ENCODE measurements around the gene SSBP1.
"Not testable (repeated sequence)": the region's sequence is repeated elsewhere in the genome, so short reads cannot be mapped to it uniquely, and the experiment has no call there.

Gene SSBP1, protein sequence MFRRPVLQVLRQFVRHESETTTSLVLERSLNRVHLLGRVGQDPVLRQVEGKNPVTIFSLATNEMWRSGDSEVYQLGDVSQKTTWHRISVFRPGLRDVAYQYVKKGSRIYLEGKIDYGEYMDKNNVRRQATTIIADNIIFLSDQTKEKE

DNA sequence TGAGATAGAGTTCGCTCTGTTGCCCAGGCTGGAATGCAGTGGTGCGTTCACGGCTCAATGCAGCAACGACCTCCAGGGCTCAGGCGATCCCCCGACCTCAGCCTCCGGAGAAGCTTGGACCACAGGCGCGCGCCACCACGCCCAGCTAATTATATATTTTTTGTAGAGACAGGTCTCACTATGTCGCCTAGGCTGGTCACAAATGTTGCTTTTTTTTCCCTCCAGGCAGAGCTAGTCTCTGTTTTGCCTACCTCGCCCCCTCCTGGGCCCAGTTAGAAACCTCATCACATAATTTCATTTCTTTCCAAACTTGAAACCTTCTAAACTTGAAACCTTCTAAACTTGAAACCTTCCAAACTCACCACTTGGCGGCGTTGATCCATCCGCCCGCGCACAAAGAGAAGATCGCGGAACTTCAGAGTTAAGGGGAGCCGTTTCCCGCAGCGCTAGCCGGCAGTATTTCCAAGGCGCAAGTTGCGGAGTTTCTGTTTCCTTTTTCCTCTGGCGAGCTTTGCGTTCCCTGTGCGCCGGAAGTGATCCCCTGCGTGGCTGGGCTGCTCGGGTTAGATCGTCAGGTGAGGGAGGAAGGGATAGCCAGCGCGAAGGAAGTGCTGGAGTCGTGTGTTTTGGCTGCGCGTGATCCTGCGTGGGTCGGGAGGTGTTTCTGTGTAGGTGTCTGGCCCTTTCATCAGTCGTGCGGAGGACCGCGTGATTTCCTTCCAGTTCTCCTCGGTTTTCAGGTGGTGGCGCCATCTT lies at the start of gene SSBP1:
Gene SSBP1 (plus strand): TSS at position 523 of the 756 bp plus-strand sequence. CDS start 809 bp downstream, outside the sequence.
- in situ Hi-C loops (cut with MboI; ENCODE audit: low sequenced_read_pairs) = no loop called here

DNA sequence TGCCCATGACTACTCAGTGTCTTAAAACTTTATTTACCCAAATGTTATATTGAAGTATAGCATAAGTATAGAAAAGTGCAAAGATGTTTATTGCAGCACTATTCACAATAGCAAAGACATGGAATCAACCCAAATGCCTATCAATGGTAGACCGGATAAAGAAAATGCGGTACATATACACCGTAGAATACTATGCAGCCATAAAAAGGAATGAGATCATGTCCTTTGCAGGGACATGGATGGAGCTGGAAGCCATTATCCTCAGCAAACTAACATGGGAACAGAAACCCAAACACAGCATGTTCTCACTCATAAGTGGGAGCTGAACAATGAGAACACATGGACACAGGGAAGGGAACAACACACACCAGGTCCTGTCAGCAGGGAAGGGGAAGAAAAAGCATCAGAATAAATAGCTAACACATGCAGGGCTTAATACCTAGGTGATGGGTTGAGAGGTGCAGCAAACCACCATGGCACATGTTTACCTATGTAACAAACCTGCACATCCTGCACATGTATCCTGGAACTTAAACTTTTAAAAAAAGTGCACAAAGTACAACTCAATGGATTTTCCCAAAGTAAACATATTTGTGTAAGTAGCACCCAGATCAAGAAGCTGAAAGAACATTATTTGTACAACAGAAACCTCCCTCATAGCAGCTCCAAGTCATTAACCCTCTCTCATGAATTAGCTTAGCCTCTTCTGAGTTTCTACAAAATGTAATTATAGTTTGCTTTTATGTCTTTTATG lies 48.9 kb upstream of the SSBP1 start:
- in situ Hi-C loops (cut with MboI; ENCODE audit: low sequenced_read_pairs) = not testable (repeated sequence)

DNA sequence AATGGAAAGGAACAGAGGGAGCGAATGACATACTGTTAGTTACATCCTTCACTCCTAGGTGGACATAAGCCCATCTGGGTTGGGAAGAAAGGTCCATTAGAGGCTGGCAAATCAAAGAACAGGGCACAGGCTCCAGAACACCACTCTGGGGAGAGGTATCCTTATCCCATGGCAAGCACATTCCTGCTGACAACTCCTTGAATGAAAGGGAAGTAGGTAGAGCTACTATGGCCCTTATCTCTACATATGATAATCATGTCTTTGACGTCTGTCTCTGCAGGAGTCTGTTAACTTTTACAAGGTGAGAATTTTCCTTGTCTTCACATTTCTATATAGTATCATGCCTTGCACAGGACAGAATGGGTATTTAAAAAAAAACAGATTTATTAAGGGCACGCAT lies 46.6 kb upstream of the SSBP1 start:
- in situ Hi-C loops (cut with MboI; ENCODE audit: low sequenced_read_pairs) = no loop called here

DNA sequence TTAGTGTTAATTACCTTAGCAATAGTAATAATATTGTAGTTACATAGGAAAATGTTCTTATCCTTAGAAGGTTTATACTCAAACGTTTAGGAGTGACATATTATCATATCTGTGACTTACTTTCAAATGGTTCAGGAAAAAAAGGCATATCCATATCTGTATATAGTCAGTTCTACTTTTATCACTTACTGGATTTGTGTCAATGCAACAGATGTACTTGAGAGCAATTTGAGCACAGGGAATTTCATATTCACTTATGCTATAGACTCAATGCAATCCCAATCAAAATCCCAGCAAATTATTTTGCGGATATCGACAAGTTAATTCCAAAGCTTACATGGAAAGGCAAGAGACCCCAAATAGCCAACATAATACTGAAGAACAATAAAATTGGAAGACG lies 46.2 kb upstream of the SSBP1 start:
- in situ Hi-C loops (cut with MboI; ENCODE audit: low sequenced_read_pairs) = no loop called here

DNA sequence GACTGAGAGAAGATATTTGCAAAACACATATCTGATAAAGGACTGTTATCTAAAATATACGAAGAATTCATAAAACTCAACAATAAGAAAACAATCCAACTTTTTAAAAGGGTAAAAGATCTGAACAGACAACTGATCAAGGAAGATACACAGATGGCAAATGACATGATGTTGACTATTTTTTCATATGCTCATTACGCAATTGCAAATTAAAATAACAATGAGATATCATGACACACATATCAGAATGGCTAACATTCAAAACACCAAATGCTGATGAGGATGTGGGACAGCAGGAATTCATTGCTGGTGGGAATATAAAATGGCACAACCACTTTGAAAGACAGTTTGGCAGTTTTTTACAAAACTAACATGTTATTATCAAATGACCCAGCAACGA lies 45.1 kb upstream of the SSBP1 start:
- in situ Hi-C loops (cut with MboI; ENCODE audit: low sequenced_read_pairs) = no loop called here

DNA sequence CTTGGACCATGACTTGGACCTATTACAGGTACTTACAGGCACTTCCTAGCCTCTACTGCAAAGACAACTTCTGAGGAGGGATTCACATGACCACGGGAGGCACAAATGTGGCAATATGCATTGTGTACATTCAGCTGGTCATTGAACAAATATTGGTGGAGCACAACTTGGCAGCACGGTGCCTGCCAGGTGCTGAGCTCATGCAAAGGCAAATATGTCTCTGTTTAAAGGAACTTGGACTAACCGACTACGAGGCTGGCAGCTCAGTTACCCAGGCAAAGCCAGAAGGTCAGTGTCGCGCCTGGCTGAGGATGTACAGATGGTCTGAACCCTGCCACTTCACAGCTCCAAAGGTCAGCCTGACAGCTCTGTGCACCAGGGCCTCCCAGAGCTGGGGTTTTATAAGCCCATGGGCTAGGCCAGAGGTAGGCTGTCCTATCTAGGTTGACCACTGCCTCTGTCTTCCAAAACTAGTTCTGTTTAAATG lies 42.3 kb upstream of the SSBP1 start:
- in situ Hi-C loops (cut with MboI; ENCODE audit: low sequenced_read_pairs) = no loop called here

DNA sequence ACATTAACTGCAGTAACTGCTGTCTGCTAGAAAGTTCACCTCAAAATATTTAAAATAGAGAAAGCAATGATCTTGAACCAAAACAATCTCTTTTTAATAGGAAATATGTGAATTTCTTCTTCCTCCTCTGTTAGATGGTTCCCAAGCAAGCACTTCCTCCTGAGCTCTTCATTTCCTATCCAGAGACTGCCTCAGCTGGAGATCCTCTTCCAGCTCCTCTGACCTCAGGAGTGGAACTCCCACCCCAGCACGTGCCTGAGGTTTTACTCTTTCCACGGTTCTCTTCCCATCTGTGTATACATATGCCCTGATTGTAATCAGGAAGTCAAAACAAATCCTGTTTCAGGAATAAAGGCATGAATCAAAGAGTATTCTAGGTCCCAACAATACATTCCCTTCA lies 41.8 kb upstream of the SSBP1 start:
- in situ Hi-C loops (cut with MboI; ENCODE audit: low sequenced_read_pairs) = no loop called here

DNA sequence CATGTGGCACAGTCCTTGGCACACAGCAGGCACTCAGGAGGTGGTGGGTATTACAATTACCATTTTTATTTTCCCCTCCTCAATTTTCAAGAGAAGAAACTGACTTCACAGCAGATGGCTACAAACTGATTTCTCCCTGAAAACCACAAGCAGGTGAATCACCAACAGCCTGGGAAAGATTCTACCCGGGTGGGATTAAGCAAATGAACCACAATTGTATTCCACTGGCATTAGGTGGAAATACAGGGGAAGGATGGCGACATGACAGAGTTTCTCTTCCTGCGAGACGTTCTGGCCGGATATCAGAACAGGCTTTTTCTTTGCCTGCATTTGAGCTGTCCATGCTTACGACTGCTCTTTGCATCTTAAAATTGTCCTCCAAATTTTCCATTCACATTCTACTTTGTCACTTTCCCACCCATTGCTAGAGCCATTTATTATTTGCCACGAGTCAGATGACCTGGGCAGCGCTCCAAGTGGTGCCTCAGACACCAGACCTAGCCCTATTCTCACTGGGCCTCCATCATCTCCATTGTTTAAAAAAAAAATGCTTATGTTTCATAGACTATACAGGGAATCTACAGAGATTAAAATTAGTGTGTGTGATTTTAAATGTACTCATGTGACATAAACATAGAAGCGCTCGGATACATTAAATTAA lies 40.8 kb upstream of the SSBP1 start:
- in situ Hi-C loops (cut with MboI; ENCODE audit: low sequenced_read_pairs) = no loop called here

DNA sequence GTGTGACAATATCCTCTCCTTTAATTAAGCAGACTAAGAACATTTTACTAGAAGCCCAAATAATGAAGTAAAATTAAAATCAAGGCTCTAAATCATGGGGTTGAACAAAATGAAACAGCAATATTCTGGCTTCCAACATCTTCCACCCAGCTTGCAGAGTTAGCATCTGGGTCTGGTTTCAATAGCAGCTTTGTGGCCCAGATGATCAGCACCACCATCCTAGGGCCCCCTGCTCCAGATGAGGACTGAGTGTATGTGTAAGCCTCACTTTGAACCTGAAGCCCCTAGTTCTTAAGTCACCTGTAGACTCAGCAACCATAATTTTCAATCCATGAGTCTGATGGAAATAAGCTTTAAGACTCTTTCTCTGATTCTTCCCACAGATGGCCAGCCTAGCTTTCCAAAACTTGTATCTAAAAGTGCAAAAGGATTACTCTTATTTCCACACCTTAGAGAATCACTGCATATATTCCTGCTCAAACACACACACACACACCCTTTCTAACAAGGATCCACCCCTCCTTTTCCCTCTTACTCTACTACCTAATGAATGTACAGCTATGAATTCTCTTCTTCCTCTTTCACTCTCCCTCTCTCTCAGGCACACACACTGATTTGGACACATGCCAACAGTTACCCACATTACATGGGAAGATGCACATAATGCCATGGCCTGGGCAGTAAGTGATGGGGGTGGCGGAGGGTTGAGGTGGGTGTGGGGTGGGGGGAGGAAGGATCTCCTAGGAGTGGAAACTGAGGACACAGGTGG lies 39.7 kb upstream of the SSBP1 start:
- in situ Hi-C loops (cut with MboI; ENCODE audit: low sequenced_read_pairs) = no loop called here

DNA sequence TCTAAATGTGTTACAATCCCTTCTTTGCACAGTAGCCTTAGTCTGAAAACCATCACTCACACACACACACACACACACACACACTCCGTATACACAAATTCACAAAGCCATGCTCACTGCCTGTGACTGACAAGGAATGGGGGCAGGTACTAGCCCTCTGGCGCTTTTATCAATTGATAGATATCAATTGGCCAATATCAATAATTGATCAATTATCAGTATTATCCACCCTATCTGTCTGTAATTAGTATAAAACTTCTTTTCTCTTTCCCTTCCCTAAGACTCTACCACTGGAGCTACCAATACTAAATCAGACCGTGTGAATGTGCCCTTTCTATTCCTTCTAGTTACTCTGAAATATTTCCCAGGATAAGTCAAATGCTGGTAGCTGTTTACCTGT lies 38.3 kb upstream of the SSBP1 start:
- in situ Hi-C loops (cut with MboI; ENCODE audit: low sequenced_read_pairs) = no loop called here

DNA sequence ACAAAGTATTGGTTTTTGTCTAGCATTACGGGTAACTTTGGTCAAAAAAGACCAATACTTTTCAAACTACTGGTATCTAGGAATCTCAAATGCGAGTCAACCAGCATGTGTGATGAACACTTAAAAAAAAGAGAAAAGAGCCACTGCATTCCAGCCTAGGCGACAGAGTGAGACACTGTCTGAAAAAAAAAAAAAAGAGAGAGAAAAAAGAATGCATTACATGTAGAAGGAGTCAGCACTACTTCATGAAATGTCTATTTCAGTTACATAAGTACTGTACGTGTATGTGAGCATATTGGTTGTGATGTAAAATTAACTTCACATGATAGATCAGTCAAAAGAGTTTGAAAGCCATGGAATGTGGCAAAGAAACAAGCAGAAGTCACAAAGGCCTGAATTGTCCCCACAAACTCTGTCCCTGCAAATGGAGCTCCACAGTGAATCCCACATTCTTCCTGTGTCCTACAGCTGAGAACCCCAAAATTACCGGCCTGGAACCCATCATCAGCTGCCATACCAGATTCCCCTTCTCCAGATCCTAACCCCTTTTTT lies 37.8 kb upstream of the SSBP1 start:
- in situ Hi-C loops (cut with MboI; ENCODE audit: low sequenced_read_pairs) = no loop called here

DNA sequence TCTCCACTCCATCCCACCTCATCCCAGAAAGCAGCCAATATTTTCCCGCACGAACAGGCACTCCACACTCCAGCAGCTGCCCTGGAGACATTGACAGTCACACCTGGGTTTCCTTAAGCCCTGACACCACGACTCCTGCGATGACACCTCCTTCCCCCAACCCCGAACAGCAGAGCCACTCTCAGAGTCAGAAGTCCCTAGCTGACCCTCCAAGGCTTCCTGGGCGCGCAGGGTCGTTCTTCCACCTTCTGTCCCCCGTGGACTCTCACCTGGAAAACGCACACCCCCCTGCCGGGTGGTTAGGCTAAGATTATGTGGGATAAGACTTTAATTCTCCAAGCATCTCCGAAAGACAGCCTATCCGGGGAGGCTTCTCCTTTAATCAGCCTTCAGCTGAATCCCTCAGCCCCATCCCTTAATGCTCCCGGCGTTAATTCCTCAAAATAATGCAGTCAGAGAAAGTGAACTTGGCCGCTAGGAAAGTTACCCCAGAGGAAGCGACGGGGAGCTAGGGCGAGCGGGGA lies 37.2 kb upstream of the SSBP1 start:
- in situ Hi-C loops (cut with MboI; ENCODE audit: low sequenced_read_pairs) = no loop called here

DNA sequence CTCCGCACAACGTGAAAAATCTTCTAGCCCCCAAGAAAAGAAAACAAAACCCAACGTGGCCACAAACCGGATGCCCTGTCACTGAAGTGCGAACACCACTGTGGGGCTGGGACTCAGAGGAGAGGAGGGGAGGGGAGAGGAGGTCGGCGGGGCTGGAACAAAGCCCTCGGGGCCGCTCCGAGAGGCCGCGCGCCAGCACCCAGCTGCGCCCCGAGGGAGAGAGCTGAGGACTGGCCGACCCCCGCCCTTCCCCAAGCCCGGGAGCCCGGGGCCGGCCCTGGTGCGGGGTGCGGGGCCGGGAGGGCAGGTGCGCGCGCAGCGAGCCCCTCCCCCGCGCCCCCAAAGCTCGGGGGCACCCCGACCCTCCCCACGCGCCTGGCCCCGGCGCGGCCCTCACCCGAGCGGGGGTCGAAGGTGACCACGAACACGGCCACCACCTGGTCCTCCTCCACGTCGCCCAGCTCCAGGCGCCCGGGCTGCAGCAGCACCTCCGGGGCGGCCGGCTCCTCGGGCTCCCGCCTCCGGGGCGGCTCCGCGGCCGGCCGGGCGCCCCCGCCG lies 36.6 kb upstream of the SSBP1 start:
- in situ Hi-C loops (cut with MboI; ENCODE audit: low sequenced_read_pairs) = no loop called here

DNA sequence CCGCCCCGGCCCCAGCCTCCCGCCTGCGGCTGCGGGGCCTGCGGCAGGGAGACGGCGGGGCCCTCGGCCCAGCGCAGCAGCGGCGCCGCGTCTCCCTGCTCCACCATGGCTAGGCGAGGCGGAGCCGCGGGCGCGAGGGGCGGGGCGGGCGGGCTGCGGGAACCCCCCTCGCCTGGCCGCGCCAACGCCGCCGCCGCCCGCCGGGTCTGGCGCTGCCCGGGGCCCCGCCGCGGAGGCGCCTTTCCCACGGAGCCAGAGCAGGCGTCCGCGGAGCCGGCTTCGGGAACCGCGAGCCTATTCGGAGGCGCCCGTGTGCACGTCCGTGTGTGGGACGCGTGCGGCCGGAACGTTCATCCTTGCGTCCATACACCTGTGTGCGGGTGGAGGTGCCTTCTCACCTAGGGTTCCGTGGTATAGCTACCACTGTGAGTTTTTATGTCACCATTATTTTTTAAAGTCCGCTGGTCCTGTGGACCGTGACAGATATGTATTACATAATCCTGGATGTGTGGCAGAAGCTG lies 36.1 kb upstream of the SSBP1 start, which contains the start of gene DENND11:
Gene DENND11 (minus strand): TSS at position 120 of the 521 bp plus-strand sequence. CDS start 13 bp downstream, at position 107.
- in situ Hi-C loops (cut with MboI; ENCODE audit: low sequenced_read_pairs) = no loop called here

DNA sequence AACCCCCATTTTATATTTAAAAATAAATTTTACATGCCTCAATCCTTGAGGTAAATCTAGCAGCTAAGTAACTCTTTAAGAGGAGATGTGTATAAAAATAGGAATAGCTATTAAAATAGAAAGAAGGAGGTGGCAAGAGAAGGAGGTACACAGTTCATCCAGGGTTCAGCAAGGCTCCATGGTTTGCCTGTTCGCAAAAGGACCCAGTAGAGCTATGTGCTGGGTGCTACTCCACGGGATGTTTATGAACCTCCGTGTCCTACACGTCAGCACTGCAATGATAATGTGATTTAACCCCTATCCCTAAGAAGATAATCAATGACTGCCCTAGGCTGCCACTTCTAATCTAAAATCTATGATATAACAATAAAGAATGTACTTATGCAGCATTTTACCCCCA lies 35.3 kb upstream of the SSBP1 start:
- in situ Hi-C loops (cut with MboI; ENCODE audit: low sequenced_read_pairs) = no loop called here

DNA sequence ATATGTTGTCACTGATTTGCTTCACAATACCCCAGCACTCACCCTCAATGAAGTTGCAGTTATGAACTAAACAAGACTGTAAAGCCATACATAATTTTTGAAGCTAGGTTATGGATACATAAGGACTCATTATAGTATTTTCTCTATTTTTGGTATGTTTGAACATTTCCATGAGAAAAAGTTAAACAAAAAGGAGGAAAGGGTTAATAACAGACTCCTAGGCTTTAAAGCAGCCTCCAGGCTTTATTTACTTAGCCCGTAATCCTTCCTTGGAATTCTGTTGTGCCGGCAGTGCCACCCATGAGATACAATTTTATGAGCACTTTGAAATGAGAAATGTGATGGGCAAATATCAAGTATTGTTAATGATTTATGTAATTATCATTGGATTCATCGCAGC lies 34.0 kb upstream of the SSBP1 start:
- in situ Hi-C loops (cut with MboI; ENCODE audit: low sequenced_read_pairs) = no loop called here

DNA sequence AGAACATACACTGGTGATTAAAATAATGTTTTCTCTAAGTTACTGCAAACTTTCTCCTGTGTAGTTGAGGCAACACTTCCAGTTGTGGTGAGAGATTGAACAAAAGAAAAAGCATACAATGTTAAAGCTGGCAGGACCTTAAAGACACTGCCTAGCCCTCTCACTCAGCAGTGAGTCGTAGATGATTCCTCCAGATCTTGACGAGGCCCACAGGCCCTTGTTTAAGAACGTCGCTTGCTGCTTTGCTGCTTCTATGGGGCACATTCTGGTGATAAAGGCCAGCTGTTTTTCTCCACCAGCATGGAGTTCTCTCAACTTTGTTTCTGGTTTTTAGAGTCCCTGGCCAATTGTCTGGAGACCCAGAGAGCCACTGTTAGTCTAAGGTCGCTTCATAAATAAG lies 33.4 kb upstream of the SSBP1 start:
- in situ Hi-C loops (cut with MboI; ENCODE audit: low sequenced_read_pairs) = no loop called here

DNA sequence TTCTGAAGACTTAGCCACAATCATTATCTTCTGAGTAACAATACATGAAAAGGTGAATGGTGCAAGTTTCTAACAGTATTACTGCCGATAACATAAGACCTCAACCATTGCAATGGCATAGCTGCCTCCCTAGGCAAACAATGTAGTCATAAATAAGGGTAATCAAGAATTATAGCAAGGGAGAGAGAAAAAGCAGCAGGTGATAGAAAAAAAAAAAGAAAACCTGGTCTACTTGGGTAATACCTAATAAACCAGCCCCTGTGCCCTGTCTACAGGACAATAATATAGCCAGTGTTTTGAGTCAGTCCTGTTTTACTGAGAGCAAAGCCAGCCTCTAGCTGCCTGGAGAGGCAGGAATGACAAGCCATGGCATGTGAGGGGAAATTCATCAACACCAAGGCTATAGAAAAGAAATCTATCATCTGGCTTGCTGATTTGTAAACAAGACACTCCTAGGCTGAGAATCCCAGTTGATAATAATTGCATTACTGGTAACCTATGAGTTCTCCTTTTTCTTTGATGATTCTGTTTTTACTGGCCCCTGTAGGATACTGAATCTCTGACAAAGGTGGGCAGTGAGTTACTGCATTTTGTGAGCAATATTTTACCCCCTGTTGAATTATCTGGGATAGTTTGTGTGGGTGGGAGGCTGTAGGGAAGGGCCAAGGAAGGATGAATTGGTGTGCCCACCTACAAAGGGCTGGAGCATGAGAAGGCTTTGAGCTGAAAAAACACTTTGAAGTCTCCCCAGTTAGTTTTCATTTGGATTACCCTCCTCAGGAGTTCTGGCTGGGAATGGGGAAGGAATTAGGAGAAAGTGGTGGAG lies 31.7 kb upstream of the SSBP1 start:
- in situ Hi-C loops (cut with MboI; ENCODE audit: low sequenced_read_pairs) = no loop called here

DNA sequence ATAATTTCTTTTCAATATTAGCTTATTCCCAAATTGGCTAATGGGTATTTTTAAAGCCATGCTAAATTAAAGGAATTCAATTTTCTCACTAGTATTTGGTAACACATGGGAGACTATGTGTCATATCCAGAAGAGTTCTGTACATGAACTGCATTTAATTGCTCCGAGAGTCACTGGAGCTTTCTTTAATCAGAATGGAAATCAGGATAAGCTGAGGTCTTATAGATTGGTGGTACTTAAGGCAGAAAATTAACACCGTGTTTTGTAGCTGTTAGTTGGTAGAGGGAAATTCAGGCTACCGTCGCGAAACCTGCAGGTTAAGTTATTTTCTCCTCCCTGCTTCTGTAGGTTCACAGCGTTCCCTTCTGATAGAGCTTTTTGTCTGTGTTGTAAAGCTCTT lies 29.8 kb upstream of the SSBP1 start, which contains the start of gene WEE2:
Gene WEE2 (plus strand): TSS at position 3 of the 400 bp plus-strand sequence. CDS start 406 bp downstream, outside the sequence.
- in situ Hi-C loops (cut with MboI; ENCODE audit: low sequenced_read_pairs) = no loop called here
